ENCODE measurements around the gene NOS3. TPM values are rescaled to one million over a fixed set of nuclear protein-coding genes. Genes with fewer than 3 reads are reported as not detected.
"Not testable (repeated sequence)": the region's sequence is repeated elsewhere in the genome, so short reads cannot be mapped to it uniquely, and the experiment has no call there.

NOS3 gene
- total and polyA plus RNA-seq, 9 of the 15 experiments (the other 6 are each of a cell fraction or from before 2014, with no cell fraction given) = 1.1 to 121 (median 23.6) TPM

DNA sequence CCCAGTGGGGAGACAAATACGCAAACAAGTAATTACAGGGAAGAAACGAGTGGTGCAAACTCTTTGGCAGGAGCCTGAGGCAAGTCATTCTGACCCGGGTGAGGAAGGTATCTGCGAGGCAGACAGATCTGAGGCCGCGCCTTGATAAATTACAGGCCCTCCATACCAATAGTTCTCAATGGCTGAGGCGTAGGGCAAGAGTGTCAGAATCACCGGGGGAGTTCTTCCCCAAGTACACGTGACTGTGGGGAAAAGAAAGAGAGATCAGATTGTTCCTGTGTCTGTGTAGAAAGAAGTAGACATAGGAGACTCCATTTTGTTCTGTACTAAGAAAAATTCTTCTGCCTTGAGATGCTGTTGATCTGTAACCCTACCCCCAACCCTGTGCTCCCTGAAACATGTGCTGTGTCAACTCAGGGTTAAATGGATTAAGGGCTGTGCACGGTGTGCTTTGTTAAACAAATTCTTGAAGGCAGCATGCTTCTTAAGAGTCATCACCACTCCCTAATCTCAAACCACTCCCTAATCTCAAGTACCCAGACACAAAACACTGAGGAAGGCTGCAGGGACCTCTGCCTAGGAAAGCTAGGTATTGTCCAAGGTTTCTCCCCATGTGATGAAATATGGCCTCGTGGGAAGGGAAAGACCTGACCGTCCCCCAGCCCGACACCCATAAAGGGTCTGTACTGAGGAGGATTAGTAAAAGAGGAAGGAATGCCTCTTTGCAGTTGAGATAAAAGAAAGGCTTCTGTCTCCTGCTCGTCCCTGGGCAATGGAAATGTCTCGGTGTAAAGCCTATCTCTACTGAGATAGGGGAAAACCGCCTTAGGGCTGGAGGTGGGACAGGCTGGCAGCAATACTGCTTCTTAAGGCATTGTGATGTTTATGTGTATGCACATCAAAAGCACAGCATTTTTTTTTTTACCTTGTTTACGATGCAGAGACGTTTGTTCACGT is 36.2 kb downstream of the NOS3 start (continued):
- TF ChIP-seq, protein P1, sequence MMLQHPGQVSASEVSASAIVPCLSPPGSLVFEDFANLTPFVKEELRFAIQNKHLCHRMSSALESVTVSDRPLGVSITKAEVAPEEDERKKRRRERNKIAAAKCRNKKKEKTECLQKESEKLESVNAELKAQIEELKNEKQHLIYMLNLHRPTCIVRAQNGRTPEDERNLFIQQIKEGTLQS (IDR thresholded peaks at IDR 0.05) = peak; percentile 67; the same call in 1 of the 2 replicates
- TF ChIP-seq, protein P1 (CRISPR knock-in tag; conservative IDR thresholded peaks at IDR 0.05) = not testable (repeated sequence)
- peak; percentile 76; the same call in 1 of the 2 replicates for TF ChIP-seq NFXL1 (CRISPR knock-in tag; IDR thresholded peaks at IDR 0.05)
- TF ChIP-seq BCL6 (CRISPR knock-in tag; IDR thresholded peaks at IDR 0.05) = peak; percentile 85; the same call in 1 of the 2 replicates
- peak; percentile 93 for TF ChIP-seq GTF2A2 (tag; IDR thresholded peaks at IDR 0.05)
- TF ChIP-seq EP400 (IDR thresholded peaks at IDR 0.05) = peak; percentile 79
- 0 out of 2 replicates have a peak, but pooled peaks have one; percentile 9 for TF ChIP-seq DNMT1 (IDR thresholded peaks at IDR 0.05)
- peak; percentile 95 for TF ChIP-seq ZBTB17 (CRISPR knock-in tag; IDR thresholded peaks at IDR 0.05)
- TF ChIP-seq, protein P2, sequence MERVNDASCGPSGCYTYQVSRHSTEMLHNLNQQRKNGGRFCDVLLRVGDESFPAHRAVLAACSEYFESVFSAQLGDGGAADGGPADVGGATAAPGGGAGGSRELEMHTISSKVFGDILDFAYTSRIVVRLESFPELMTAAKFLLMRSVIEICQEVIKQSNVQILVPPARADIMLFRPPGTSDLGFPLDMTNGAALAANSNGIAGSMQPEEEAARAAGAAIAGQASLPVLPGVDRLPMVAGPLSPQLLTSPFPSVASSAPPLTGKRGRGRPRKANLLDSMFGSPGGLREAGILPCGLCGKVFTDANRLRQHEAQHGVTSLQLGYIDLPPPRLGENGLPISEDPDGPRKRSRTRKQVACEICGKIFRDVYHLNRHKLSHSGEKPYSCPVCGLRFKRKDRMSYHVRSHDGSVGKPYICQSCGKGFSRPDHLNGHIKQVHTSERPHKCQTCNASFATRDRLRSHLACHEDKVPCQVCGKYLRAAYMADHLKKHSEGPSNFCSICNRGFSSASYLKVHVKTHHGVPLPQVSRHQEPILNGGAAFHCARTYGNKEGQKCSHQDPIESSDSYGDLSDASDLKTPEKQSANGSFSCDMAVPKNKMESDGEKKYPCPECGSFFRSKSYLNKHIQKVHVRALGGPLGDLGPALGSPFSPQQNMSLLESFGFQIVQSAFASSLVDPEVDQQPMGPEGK (CRISPR knock-in tag; IDR thresholded peaks at IDR 0.05; ENCODE audit: borderline replicate concordance) = peak; percentile 85; the same call in 1 of the 2 replicates
- TF ChIP-seq L3MBTL2 (IDR thresholded peaks at IDR 0.05) = peak; percentile 88
- peak; percentile 30 to 57; a peak in 2 of 4 replicates for TF ChIP-seq FOXA3 (CRISPR knock-in tag; conservative IDR thresholded peaks at IDR 0.05 in 1 of 2, IDR thresholded peaks at IDR 0.05 in 1 of 2)
- peak; percentile 4 for TF ChIP-seq NCOA4 (IDR thresholded peaks at IDR 0.05; ENCODE audit: partially characterized antibody)
- peak; percentile 13; the same call in 1 of the 2 replicates for TF ChIP-seq CC2D1A (IDR thresholded peaks at IDR 0.05)
- TF ChIP-seq POLR2AphosphoS5 (IDR thresholded peaks at IDR 0.05; ENCODE audit: control insufficient read depth, insufficient read depth, low read depth, low read length) = 0 out of 2 replicates have a peak, but pooled peaks have one; percentile 40
- TF ChIP-seq NUFIP1 (IDR thresholded peaks at IDR 0.05; ENCODE audit: partially characterized antibody) = peak; percentile 51
- TF ChIP-seq PRDM10 (IDR thresholded peaks at IDR 0.05; ENCODE audit: partially characterized antibody) = peak; percentile 84
- peak; percentile 22; the same call in 1 of the 2 replicates for TF ChIP-seq C11orf30 (IDR thresholded peaks at IDR 0.05; ENCODE audit: low read depth)
- TF ChIP-seq PREB (CRISPR knock-in tag; IDR thresholded peaks at IDR 0.05) = 0 out of 2 replicates have a peak, but pooled peaks have one; percentile 14
- peak; percentile 93 for TF ChIP-seq ZNF766 (CRISPR knock-in tag; conservative IDR thresholded peaks at IDR 0.05)

Data from K562 (cell line).